Ovary (tissue), 9 donors: Measurements from ENCODE around the gene FBXO2. TPM values are rescaled to one million over a fixed set of nuclear protein-coding genes. Genes with fewer than 3 reads are reported as not detected.

ENCODE experiments used
- DNase-seq, 5 donors: peaks; one replicate each; pipeline ENCODE4 v3.0.0-alpha.2; 2019 to 2020
- H3K27ac ChIP-seq, 2 donors: fragments of 200-600 bp; one replicate each; pipeline versions ENCODE4 v1.5.1 to v1.8.0; 2019 to 2022
- H3K27me3 ChIP-seq: fragments of 200-600 bp; one replicate; pipeline ENCODE4 v1.8.0; 2022
- H3K36me3 ChIP-seq: fragments of 200-600 bp; sonication (generic); one replicate; pipeline ENCODE4 v1.5.1; 2019
- H3K4me1 ChIP-seq: one replicate; pipeline ENCODE4 v1.8.1; 2013; ENCODE audit warnings: mild to moderate bottlenecking, moderate library complexity; ENCODE audit not compliant: insufficient read depth
- H3K4me3 ChIP-seq: fragments of 200-600 bp; sonication (generic); one replicate; pipeline ENCODE4 v1.5.1; 2017
- H3K9me3 ChIP-seq, 2 donors: fragments of 200-600 bp in 1 of 2; sonication (generic) in 1 of 2; one replicate each; pipeline versions ENCODE4 v1.5.1 to v1.8.1; 2013 to 2019; ENCODE audit warnings: mild to moderate bottlenecking in 1 of 2, moderate library complexity in 1 of 2
- EP300 ChIP-seq: sonication (generic); formaldehyde crosslinking; IDR thresholded peaks from one replicate; pipeline ENCODE4 v1.6.1; 2017; ENCODE audit warnings: antibody characterized with exemption
- POLR2A ChIP-seq: fragments of 450-650 bp; IDR thresholded peaks from one replicate; pipeline ENCODE4 v1.6.1; 2017; ENCODE audit warnings: antibody characterized with exemption, mild to moderate bottlenecking, moderate library complexity
- WGBS, 3 donors: extraction: QIAGEN DNeasy Blood & Tissue Kit in 1 of 3; methylation state at CpG; one replicate each; pipeline versions ENCODE4 v1.1.5 to v1.1.7; 2013 to 2017; 5-methylcytosine and 5-hydroxymethylcytosine counted together
- intact Hi-C, 4 donors: fragments of 100-400 bp; cut with DNase I; formaldehyde crosslinking; loops; one replicate each; pipeline versions ENCODE4 v1.11.0 to v1.15.1; 2022 to 2023
- polyA plus RNA-seq, 2 donors: library from polyadenylated mRNA; stranded (reverse); fragments of 200-250 nt in 1 of 2; fragments of 350-450 nt in 1 of 2; fragmentation: Illumina TruSeq in 1 of 2; extraction: RNeasy Lipid Tissue Mini Kit (QIAGEN cat#74804) in 1 of 2; gene quantifications; one replicate each; pipeline ENCODE4 v1.2.3, GENCODE V29; 2013 to 2014
- total RNA-seq, 7 donors: library from RNA; depleted of rRNA in 2 of 7; stranded (reverse); fragments of >200 nt in 2 of 7; fragmentation: NEBNext Ultra II Directional in 3 of 7; extraction: Animal tissue kit (Norgen Biotek cat#: 25700) in 3 of 7; gene quantifications; one replicate each; pipeline versions ENCODE4 v1.1.0 to v1.2.4, GENCODE V29; 2016 to 2023
- TF ChIP-seq, protein P1 (sequence below), 3 donors: fragments of 450-650 bp in 2 of 3; fragments of 200-600 bp in 1 of 3; IDR thresholded peaks; one replicate each; pipeline versions ENCODE4 v1.5.1 to v1.8.0; 2016 to 2022; ENCODE audit warnings: antibody characterized with exemption in 3 of 3, mild to moderate bottlenecking in 1 of 3
- donor health status: DM: no; HTN: no; CAD: no; lungs with moderate emphysema.
- donor health status: DM: no; HTN: no; CAD: no.
- donor health status: Bipolar disorder and iron deficiency.
- donor health status: DM: yes; HTN: yes; CAD: no.
- donor health status: DM: no; HTN: no; CAD: no.
- donor health status: DM: yes; HTN: yes; CAD: no.

Gene FBXO2
- total and polyA plus RNA-seq, 9 donors, result 0.50 to 17.6 (median 2.7) TPM

DNA sequence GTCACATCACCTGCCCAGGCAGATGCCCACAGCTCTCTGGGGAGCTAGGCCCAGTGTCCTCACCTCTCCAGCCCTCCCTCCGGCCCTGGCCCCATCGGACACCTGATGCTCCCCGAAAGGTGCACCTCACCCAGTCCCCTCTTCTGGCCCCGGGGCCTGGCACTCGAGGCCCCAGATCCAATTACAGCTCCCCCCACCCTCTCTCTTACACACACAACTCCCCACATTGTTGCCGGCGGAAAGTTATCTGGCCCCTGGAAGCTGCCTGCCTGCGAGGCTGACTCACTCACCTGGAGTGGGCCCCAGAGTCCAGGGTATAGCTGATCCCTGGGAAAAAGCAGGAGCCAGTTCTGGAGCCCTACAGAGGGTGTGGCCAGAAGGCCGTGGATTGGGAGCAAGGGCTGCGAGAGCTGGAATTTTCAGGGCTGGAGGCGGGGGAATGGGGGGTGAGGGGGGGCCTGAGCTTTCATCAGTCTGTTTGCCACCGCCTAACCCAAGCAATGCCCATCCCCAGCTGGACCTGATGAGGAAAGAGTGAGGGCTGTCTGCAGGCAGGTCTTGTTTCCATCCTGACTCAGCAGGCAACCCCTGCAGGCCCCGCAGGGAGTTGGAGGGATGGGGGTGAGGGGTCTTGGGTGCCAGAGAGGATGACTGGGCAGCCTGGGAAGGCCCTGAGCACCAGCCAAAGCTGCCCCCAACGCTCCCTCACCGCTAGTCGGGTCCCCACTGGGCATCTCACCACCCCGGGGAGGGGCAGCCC lies 948 bp downstream of the FBXO2 start:
- Histone ChIP-seq H3K36me3 (no peaks in the 10 kb centered on the region), H3K27me3 (no peaks in the 10 kb centered on the region), H3K4me1 (peaks cover 6% of the 10 kb centered on the region), H3K9me3 (no peaks in the 10 kb centered on the region), H3K27ac (peak overlapping the region in 1 of 2 donors; percentile 53), H3K4me3 (no peak overlapping the region)
- intact Hi-C loops, result loop anchor here in 2 of 4 donors (5.0 to 10.0 kb wide), 4 partner anchors 62 to 1376 kb away; no protein-coding TSS in a partner anchor
- DNase-seq, result no peak
- 66 to 75% (median 66%) methylated on average over 17 of the region's 17 CpGs for WGBS, 3 donors
- no peak for TF ChIP-seq EP300
- no peak for TF ChIP-seq POLR2A
- TF ChIP-seq, protein P1, sequence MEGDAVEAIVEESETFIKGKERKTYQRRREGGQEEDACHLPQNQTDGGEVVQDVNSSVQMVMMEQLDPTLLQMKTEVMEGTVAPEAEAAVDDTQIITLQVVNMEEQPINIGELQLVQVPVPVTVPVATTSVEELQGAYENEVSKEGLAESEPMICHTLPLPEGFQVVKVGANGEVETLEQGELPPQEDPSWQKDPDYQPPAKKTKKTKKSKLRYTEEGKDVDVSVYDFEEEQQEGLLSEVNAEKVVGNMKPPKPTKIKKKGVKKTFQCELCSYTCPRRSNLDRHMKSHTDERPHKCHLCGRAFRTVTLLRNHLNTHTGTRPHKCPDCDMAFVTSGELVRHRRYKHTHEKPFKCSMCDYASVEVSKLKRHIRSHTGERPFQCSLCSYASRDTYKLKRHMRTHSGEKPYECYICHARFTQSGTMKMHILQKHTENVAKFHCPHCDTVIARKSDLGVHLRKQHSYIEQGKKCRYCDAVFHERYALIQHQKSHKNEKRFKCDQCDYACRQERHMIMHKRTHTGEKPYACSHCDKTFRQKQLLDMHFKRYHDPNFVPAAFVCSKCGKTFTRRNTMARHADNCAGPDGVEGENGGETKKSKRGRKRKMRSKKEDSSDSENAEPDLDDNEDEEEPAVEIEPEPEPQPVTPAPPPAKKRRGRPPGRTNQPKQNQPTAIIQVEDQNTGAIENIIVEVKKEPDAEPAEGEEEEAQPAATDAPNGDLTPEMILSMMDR (IDR thresholded peaks at IDR 0.05), result no peak

DNA sequence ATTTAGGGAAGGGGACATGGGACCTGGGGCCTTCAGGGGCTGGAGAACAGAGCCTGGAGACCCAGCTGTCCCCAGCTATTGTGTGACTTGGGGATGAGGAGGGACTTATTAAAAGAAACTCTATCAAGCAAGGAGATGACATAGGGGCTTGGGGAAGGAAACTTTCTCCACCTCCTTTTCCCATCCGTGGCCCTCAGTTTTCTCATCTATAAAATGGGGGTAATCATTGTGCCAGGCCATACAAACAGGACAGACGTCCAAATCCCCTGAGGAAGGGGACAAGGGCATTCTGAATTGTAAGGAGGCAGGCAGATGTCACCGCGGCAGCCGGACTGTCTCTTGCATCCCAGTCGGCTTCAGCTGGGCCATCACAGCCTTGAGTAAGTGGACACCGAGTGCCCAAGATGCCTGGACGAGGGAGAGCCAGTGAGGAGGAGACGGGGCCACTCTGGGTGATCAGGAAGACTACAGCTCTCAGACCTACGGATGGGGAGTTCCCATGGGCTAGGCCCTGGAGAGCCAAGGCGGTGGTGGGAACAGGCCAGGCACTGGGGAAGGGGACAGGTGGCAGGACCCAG lies 1.9 kb downstream of the FBXO2 start:
- H3K36me3 ChIP-seq, result no peaks in the 10 kb centered on the region
- intact Hi-C loops, result loop anchor here in 2 of 4 donors (5.0 to 10.0 kb wide), 4 partner anchors 63 to 1375 kb away; no protein-coding TSS in a partner anchor
- WGBS, 3 donors, result 80 to 87% (median 85%) methylated on average over 11 of the region's 11 CpGs

DNA sequence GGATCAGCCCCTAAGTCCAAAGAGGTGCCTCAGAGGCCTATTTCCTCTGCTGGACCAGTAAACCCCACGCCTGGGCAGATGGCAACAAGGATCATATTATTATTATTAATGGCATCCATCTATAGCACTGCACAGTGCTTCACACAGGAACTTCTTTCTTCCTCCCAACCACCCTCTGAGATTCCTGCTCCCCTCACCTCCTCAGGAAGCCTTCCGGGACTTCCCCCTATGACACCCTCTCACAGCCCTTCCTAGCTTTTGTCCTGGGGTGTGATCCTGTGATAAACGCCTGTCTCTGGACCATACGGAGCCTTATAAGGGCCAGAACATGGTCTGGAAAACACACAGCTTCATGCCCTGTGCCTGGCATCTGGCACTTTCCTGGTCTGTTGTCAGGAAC lies 3.2 kb downstream of the FBXO2 start:
- intact Hi-C loops, result loop anchor here in 2 of 4 donors (5.0 to 10.0 kb wide), 4 partner anchors 64 to 1374 kb away; no protein-coding TSS in a partner anchor
- TF ChIP-seq POLR2A (no peak), EP300 (no peak)
- TF ChIP-seq, protein P1 (IDR thresholded peaks at IDR 0.05), result no peak
- 85 to 89% (median 89%) methylated on average over 4 of the region's 4 CpGs for WGBS, 3 donors
- Histone ChIP-seq H3K27ac (no peak overlapping the region), H3K36me3 (no peaks in the 10 kb centered on the region), H3K27me3 (no peaks in the 10 kb centered on the region), H3K4me1 (peaks cover 6% of the 10 kb centered on the region), H3K9me3 (no peaks in the 10 kb centered on the region), H3K4me3 (no peak overlapping the region)
- DNase-seq, result no peak

More for the DNA sequence above, 1.9 kb downstream of the FBXO2 start:
- Histone ChIP-seq H3K27me3 (no peaks in the 10 kb centered on the region), H3K4me1 (peaks cover 6% of the 10 kb centered on the region), H3K27ac (no peak overlapping the region), H3K9me3 (no peaks in the 10 kb centered on the region), H3K4me3 (no peak overlapping the region)
- TF ChIP-seq POLR2A (no peak), EP300 (no peak)
- TF ChIP-seq, protein P1 (IDR thresholded peaks at IDR 0.05), result no peak
- DNase-seq, result no peak

DNA sequence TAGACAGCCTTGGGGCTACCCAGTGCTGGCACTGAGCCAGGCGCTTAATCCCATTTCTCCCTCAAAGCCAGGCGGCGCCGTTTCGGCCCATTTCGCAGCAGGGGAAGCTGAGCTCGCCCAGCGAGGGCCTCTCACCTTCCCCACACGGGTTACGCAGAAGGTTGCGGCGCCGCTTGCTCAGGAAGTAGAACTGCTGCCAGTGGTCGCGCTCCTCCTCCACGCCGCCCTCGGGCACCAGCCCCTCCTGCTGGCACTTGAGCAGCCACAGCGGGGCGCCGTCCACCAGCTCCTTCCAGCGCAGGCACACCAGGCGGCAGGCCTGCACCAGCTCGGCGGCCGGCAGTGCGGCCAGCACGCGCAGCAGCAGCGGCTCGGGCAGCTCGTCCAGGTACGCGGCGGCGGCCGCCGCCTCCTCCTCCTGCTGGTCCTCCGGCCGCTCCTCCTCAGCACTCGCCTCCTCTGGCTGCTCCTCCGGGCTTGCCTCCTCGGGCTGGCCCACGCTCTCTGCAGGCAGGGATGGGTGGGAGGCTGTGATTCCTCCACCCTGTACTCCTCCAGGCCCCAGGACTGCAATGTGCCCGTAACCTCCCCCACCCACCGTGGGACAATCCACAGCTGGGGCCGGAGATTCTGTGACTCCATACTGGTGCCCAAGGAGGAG lies 3.8 kb downstream of the FBXO2 start:
- TF ChIP-seq POLR2A, result no peak
- TF ChIP-seq, protein P1 (IDR thresholded peaks at IDR 0.05), result peak in 2 of 3 donors; percentile 21 to 37
- no peaks in the 10 kb centered on the region for H3K9me3 ChIP-seq
- H3K27me3 ChIP-seq, result no peaks in the 10 kb centered on the region
- H3K36me3 ChIP-seq, result no peaks in the 10 kb centered on the region
- peak in 3 of 5 donors; percentile 50 to 67 (median 52) for DNase-seq
- intact Hi-C loops, result loop anchor here in 2 of 4 donors (5.0 to 10.0 kb wide), 4 partner anchors 64 to 1373 kb away; no protein-coding TSS in a partner anchor
- peaks cover 4% of the 10 kb centered on the region for H3K4me1 ChIP-seq
- H3K4me3 ChIP-seq, result no peak overlapping the region
- no peak overlapping the region for H3K27ac ChIP-seq
- 6 to 11% (median 7%) methylated on average over 26 to 47 of the region's 47 CpGs for WGBS, 3 donors
